GM19397 (cell line): ENCODE measurements around the gene PUS10.
A peak's percentile ranks its signal among the peaks of the same experiment; 100 is the strongest.

ENCODE experiments used
- ATAC-seq: cut with Tn5 transposase; IDR thresholded peaks from one replicate; pipeline ENCODE4 v1.9.1; 2021; ENCODE audit warnings: mild to moderate bottlenecking, moderate library complexity; ENCODE audit not compliant: unreplicated experiment

The PUS10 gene

GRCh38 chr2:60973705-60974104 is 44.4 kb downstream of the PUS10 start:
- ATAC-seq, result no peak

- no peak for ATAC-seq
These were observed 45.0 kb downstream of the PUS10 start for GRCh38 chr2:60972889-60973656.

- peak; percentile 48 for ATAC-seq
These were observed 51.3 kb downstream of the PUS10 start for GRCh38 chr2:60966507-60967405.

- ATAC-seq, result no peak
These were observed 52.6 kb downstream of the PUS10 start for GRCh38 chr2:60965499-60965785.

GRCh38 chr2:60964651-60965498 is 53.2 kb downstream of the PUS10 start:
- no peak for ATAC-seq

- no peak for ATAC-seq
These were observed 54.9 kb downstream of the PUS10 start for GRCh38 chr2:60963190-60963589.

- no peak for ATAC-seq
These were observed 55.5 kb downstream of the PUS10 start for GRCh38 chr2:60962528-60962927.

GRCh38 chr2:60961457-60961856 is 56.6 kb downstream of the PUS10 start:
- ATAC-seq, result no peak

GRCh38 chr2:60960706-60961105 is 57.3 kb downstream of the PUS10 start:
- ATAC-seq, result no peak

GRCh38 chr2:60959501-60959900 is 58.6 kb downstream of the PUS10 start:
- no peak for ATAC-seq

GRCh38 chr2:60958800-60959199 is 59.3 kb downstream of the PUS10 start:
- ATAC-seq, result no peak

- no peak for ATAC-seq
These were observed 59.7 kb downstream of the PUS10 start for GRCh38 chr2:60958361-60958760.

GRCh38 chr2:60957643-60958042 is 60.4 kb downstream of the PUS10 start:
- no peak for ATAC-seq

GRCh38 chr2:60957224-60957623 is 60.8 kb downstream of the PUS10 start:
- no peak for ATAC-seq

- no peak for ATAC-seq
These were observed 63.9 kb downstream of the PUS10 start for GRCh38 chr2:60954139-60954538.

GRCh38 chr2:60948926-60949579 is 69.0 kb downstream of the PUS10 start:
- no peak for ATAC-seq

- ATAC-seq, result no peak
These were observed 69.9 kb downstream of the PUS10 start for GRCh38 chr2:60948161-60948560.

- ATAC-seq, result no peak
These were observed 71.0 kb downstream of the PUS10 start for GRCh38 chr2:60947056-60947455.

- ATAC-seq, result no peak
These were observed 72.7 kb downstream of the PUS10 start for GRCh38 chr2:60945341-60945740.

GRCh38 chr2:60939622-60940021 is 78.4 kb downstream of the PUS10 start:
- no peak for ATAC-seq

GRCh38 chr2:60938301-60938700 is 79.8 kb downstream of the PUS10 start:
- ATAC-seq, result no peak
